Fibroblast of pulmonary artery (primary cell): ENCODE results near the gene TMPRSS13.
A peak's percentile ranks its signal among the peaks of the same experiment; 100 is the strongest.
"Not testable (repeated sequence)": the region's sequence is repeated elsewhere in the genome, so short reads cannot be mapped to it uniquely, and the experiment has no call there.

Source experiments
- DNase-seq: peaks from one replicate; pipeline ENCODE4 v3.0.0-alpha.2; 2010; ENCODE audit warnings: low read depth
- H3K4me3 ChIP-seq: replicated peaks from 2 replicates; pipeline ENCODE4 v1.5.1; 2011; ENCODE audit warnings: low read depth, mild to moderate bottlenecking, control low read depth, low read length, moderate library complexity
- TF ChIP-seq, protein P1 (sequence below): IDR thresholded peaks from 2 replicates; pipeline ENCODE4 v1.5.1; 2011; ENCODE audit warnings: mild to moderate bottlenecking, control low read depth, low read length, inconsistent platforms; ENCODE audit errors: missing control alignments

TMPRSS13 gene

DNA sequence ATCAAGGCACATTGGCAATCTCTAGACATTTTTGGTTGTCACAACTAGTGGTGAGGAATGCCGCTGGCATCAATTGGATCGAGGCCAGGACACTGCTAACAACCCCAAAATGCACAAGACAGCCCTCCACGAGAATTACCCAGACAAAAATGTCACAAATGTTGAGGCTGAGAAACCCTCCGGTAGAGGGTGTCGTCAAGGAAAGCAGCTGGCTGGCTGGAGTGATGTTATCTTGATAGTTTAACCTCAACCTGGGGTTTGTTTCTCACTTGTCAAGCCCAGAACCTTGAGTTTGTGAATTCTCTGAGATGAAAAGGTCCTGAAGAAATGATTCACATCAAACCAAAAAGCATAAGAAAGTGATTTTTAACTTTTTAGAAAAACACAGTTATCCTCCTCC, 21.1 kb upstream of the TMPRSS13 start:
- no peak for DNase-seq
- H3K4me3 ChIP-seq = no peak overlapping the region
- TF ChIP-seq, protein P1, sequence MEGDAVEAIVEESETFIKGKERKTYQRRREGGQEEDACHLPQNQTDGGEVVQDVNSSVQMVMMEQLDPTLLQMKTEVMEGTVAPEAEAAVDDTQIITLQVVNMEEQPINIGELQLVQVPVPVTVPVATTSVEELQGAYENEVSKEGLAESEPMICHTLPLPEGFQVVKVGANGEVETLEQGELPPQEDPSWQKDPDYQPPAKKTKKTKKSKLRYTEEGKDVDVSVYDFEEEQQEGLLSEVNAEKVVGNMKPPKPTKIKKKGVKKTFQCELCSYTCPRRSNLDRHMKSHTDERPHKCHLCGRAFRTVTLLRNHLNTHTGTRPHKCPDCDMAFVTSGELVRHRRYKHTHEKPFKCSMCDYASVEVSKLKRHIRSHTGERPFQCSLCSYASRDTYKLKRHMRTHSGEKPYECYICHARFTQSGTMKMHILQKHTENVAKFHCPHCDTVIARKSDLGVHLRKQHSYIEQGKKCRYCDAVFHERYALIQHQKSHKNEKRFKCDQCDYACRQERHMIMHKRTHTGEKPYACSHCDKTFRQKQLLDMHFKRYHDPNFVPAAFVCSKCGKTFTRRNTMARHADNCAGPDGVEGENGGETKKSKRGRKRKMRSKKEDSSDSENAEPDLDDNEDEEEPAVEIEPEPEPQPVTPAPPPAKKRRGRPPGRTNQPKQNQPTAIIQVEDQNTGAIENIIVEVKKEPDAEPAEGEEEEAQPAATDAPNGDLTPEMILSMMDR = peak; percentile 6

DNA sequence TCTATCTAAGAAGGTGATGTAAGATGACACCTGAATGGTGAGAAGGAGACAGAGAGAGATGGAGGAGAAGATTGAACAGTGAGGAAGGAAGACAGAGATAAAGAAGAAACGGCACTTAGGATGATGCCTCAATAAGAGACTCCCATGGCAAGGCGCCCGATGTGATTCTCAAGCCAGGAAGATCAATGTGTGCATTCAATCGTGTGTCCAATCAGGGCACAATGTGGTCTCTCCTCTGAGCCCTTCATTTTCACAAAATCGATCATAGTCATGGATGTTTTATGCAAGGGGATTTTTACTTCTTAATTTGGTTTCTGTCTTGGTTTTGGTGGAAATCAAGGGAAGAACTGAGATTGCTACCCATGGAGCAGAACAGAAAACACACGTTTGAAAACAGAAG, 19.9 kb upstream of the TMPRSS13 start:
- no peak for DNase-seq
- no peak overlapping the region for H3K4me3 ChIP-seq
- TF ChIP-seq, protein P1 = no peak

DNA sequence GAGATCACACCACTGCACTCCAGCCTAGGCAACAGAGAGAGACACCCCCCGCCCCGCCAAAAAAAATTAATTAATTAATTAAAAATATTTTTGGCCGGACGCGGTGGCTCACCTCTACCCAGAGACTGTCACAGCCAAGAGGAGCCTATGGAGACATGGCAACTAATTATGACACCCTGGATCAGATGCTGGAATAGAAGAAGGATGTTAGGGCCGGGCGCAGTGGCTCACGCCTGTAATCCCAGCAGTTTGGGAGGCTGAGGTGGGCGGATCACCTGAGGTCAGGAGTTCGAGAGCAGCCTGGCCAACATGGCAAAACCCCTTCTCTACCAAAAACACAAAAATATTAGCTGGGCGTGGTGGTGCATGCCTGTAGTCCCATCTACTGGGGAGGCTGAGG, 19.3 kb upstream of the TMPRSS13 start:
- H3K4me3 ChIP-seq, DNase-seq: not testable (repeated sequence)

DNA sequence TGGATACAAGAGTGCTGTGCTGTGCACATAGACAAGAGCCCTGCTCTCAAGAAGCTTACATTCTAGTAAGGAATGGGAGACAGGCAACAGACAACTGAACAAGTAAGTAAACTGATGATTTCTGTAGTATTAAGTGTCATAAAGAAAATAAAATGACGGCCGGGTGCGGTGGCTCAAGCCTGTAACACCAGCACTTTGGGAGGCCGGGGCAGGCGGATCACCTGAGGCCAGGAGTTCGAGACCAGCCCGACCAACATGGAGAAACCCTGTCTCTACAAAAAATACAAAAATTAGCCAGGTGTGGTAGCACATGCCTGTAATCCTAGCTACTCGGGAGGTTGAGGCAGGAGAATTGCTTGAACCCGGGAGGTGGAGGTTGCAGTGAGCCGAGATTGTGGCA, 18.5 kb upstream of the TMPRSS13 start:
- H3K4me3 ChIP-seq = not testable (repeated sequence)

DNA sequence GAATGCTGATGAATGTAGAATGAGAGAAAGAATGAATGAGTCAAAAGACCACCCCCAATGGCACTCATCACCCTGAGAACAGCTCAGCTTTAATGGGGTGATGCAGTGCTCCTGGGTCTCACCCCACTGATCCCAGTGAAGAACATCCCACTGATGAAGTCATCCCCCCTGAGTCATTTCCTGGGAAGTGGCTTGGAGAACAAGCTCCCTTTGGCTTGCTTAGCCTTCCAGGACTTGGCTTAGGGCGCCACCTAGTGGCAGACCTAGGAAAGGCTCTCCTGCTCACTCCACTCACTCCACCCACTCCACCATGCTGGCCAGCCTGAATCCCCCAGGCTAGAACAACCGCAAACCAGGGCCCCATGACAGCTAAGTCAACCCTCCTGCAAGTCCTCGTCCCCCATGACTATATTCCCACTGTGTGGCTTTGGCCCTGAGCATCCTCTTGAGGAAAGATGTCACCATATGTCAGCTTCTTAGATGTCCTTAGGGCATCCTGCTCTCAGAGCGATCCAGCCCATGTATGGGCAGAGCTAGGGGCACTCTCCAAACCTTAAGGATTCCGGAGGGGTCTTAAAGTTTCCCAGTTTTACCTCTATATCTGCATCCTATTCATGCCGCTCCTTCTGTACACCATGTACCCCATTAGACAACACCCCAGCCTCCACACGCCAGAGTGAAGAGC, 17.8 kb upstream of the TMPRSS13 start:
- TF ChIP-seq, protein P1 = peak; percentile 98
- DNase-seq = peak; percentile 93
- H3K4me3 ChIP-seq = no peak overlapping the region

More for the DNA sequence above, 18.5 kb upstream of the TMPRSS13 start:
- not testable (repeated sequence) for DNase-seq

DNA sequence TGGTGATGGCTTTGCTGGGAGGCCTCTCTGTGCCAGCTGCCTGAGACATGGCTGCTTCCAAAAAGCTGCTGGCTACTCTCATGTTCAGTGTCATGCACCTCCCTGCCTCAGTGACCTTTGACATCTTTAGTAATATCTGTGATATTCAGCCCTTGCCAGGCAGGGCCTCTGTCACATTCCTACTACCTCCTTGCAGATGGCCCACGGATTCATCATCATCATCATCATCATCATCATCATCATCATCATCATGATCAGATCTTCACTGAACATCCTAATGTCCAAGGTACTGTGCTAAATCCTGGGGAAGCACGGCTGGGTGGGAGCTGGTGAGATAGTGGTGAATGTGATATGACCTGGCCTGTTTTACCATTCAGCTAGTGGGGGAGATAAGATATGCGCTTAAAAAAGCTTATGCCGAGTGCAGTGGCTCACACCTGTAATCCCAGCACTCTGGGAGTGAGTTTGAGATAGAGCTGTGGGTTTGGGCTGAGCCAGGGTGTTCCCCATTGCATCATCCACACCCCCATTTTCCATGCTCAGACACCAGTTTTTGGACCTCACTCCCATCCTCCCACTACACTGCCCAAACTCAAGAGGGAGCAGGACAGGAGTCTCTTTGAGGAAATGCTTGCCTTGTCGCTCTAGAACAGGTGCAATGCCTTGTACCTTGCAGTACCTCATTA, 17.1 kb upstream of the TMPRSS13 start:
- no peak for DNase-seq

DNA sequence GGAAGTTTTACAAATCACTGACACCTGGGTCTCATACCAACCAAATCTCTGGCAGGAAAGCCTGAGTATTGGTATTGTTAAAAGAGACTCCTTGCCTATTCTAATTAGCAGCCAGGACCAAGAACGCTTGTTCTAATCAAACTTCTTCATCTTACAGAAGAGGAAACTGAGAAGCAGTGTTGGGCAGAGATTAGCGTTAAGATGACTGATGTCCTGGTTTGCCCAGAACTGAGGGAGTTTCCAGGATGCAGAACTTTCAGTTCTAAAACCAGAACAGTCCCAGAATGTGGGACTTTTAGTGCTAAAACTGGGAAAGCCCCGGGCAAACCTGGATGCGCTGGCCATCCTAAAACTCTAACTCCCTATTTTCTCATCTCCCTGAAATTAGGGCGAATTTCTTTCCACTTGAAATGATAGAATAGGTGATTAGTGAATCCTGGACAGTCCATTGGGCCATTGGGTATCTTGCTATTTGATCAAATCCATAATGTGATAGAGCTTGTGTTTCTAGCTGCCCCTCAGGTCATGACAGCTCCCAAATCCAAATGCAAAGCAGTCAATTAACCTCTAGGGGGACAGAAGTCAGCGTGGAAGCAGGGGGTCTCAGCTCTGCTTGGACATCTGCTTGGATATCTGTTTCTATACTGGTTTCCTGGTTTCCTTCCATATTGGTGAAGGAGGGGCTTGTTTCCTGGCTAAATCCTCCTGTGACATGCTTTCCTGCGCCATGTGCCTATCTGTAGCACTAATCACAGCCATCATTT, 16.0 kb upstream of the TMPRSS13 start:
- TF ChIP-seq, protein P1 = peak; percentile 19
- no peak for DNase-seq

More for the DNA sequence above, 17.1 kb upstream of the TMPRSS13 start:
- H3K4me3 ChIP-seq = no peak overlapping the region
- TF ChIP-seq, protein P1 = no peak

More for the DNA sequence above, 16.0 kb upstream of the TMPRSS13 start:
- no peak overlapping the region for H3K4me3 ChIP-seq
